K562 (cell line): Measurements from ENCODE around the gene PRUNE1. TPM values are rescaled to one million over a fixed set of nuclear protein-coding genes. Genes with fewer than 3 reads are reported as not detected.
A peak's percentile ranks its signal among the peaks of the same experiment; 100 is the strongest.

ENCODE experiments used
- ATAC-seq: fragments of 200-7000 bp; cut with Tn5 transposase; 3 replicates; pipeline ENCODE4 v1.9.1; 2020; ENCODE audit warnings: moderate library complexity
- BruUV-seq: library from RNA; stranded (reverse); fragments of 400-500 nt; replicated peaks from 2 replicates; lab custom pipeline; 2021; lab: Mats Ljungman, UMichigan
- CTCF ChIA-PET: fragments of 300-600 bp; formaldehyde crosslinking; extraction: SDS; loops from one replicate; lab custom pipeline; 2021; ENCODE audit warnings: low intra/inter-chr PET ratio; lab: Yijun Ruan, JAX
- POLR2A ChIA-PET: fragments of 300-600, 350-650 bp; sonication (Branson Sonifier 250); formaldehyde crosslinking; extraction: SDS; loops from one replicate; lab custom pipeline; 2021; ENCODE audit warnings: antibody characterized with exemption, inconsistent platforms; lab: Yijun Ruan, JAX
- DNase-seq, 4 experiments: peaks; one replicate each; pipeline versions ENCODE4 v3.0.0 to v3.0.0-alpha.2; 2011 to 2018; ENCODE audit warnings: low spot score in 3 of 4, mixed read lengths in 3 of 4; ENCODE audit errors: extremely low read depth in 1 of 4
- FAIRE-seq: peaks from 2 replicates; lab custom pipeline; 2011; peaks lifted over from hg19 to GRCh38; lab: Jason Lieb, UNC
- H2AFZ ChIP-seq: 2 replicates; pipeline ENCODE4 v1.6.0; 2011; ENCODE audit warnings: low read depth, low read length, control low read depth, inconsistent platforms
- H3K27ac ChIP-seq: fragments of 200-600 bp; 3 replicates; pipeline ENCODE4 v1.8.0; 2011; ENCODE audit warnings: low read depth, mild to moderate bottlenecking, control low read depth, inconsistent platforms, low read length, moderate library complexity, mixed read lengths; ENCODE audit errors: extremely low read depth
- H3K27me3 ChIP-seq, 2 experiments: fragments of 300-600 bp in 1 of 2; 2 replicates in 1 of 2; 3 replicates in 1 of 2; pipeline versions ENCODE4 v1.6.0 to v1.8.0; 2011; ENCODE audit warnings: inconsistent platforms in 2 of 2, low read length in 2 of 2, mild to moderate bottlenecking in 1 of 2, mixed read lengths in 1 of 2, moderate library complexity in 1 of 2; ENCODE audit not compliant: control insufficient read depth in 2 of 2, insufficient read depth in 2 of 2
- H3K36me3 ChIP-seq: fragments of 300-600 bp; 3 replicates; pipeline ENCODE4 v1.8.0; 2011; ENCODE audit warnings: mild to moderate bottlenecking, low read length, inconsistent platforms; ENCODE audit not compliant: control insufficient read depth, insufficient read depth
- H3K4me1 ChIP-seq, 2 experiments: fragments of 200-600 bp in 1 of 2; replicated peaks in 1 of 2; 2 replicates in 1 of 2; 3 replicates in 1 of 2; pipeline versions ENCODE4 v1.5.1 to v1.8.0; 2011; ENCODE audit warnings: inconsistent platforms in 2 of 2, low read length in 2 of 2, mild to moderate bottlenecking in 1 of 2, mixed read lengths in 1 of 2, moderate library complexity in 1 of 2; ENCODE audit not compliant: control insufficient read depth in 2 of 2, insufficient read depth in 2 of 2
- H3K4me2 ChIP-seq: 2 replicates; pipeline ENCODE4 v1.6.1; 2011; ENCODE audit warnings: low read length, control low read depth, inconsistent platforms, mixed read lengths; ENCODE audit not compliant: insufficient read depth
- H3K4me3 ChIP-seq: fragments of 200-600 bp; sonication (generic), shearing (Covaris generic); 2 replicates; pipeline ENCODE4 v1.5.1; 2016; ENCODE audit warnings: control low read depth, inconsistent platforms
- H3K79me2 ChIP-seq: fragments of 200-600 bp; 3 replicates; pipeline ENCODE4 v1.8.0; 2011; ENCODE audit warnings: low read length, inconsistent platforms; ENCODE audit not compliant: control insufficient read depth, insufficient read depth
- H3K9ac ChIP-seq, 2 experiments: 2 replicates each; pipeline versions ENCODE4 v1.6.0 to v1.6.1; 2011; ENCODE audit warnings: low read depth in 2 of 2, low read length in 2 of 2, control low read depth in 1 of 2, inconsistent platforms in 1 of 2, mild to moderate bottlenecking in 1 of 2, mixed read lengths in 1 of 2; ENCODE audit not compliant: insufficient read depth in 1 of 2
- H3K9me1 ChIP-seq: one replicate; pipeline ENCODE4 v1.6.0; 2011; ENCODE audit warnings: inconsistent platforms, mild to moderate bottlenecking, low read length, moderate library complexity; ENCODE audit not compliant: control insufficient read depth, insufficient read depth
- H3K9me3 ChIP-seq: replicated peaks from 2 replicates; pipeline ENCODE4 v1.5.1; 2011; ENCODE audit warnings: low read depth, low read length, inconsistent platforms; ENCODE audit not compliant: control insufficient read depth, insufficient read depth
- H4K20me1 ChIP-seq: replicated peaks from 2 replicates; pipeline ENCODE4 v1.6.1; 2011; ENCODE audit warnings: low read length, inconsistent platforms, mixed read lengths; ENCODE audit not compliant: control insufficient read depth, insufficient read depth
- EGR1 ChIP-seq: fragments of 450-650 bp; conservative IDR thresholded peaks from 2 replicates; pipeline ENCODE4 v1.6.1; 2017; ENCODE audit warnings: mild to moderate bottlenecking
- HMGN3 ChIP-seq: IDR thresholded peaks from 2 replicates; pipeline ENCODE4 v1.6.1; 2011; ENCODE audit warnings: borderline replicate concordance, low read depth, mild to moderate bottlenecking, mixed read lengths, low read length; ENCODE audit not compliant: insufficient read length; ENCODE audit errors: extremely low read depth
- HNRNPL ChIP-seq: fragments of 200-400 bp; formaldehyde crosslinking; IDR thresholded peaks from 2 replicates; pipeline ENCODE4 v1.6.1; 2017; ENCODE audit warnings: low read depth, mild to moderate bottlenecking, low read length
- LEF1 ChIP-seq: fragments of 450-650 bp; IDR thresholded peaks from 2 replicates; pipeline ENCODE4 v1.6.1; 2016; ENCODE audit warnings: mild to moderate bottlenecking
- NELFE ChIP-seq: IDR thresholded peaks from 2 replicates; pipeline ENCODE4 v1.6.1; 2011; ENCODE audit warnings: mild to moderate bottlenecking; ENCODE audit not compliant: insufficient read depth, insufficient read length
- NFATC3 ChIP-seq: fragments of 450-650 bp; IDR thresholded peaks from 2 replicates; pipeline ENCODE4 v1.6.1; 2017; ENCODE audit warnings: mild to moderate bottlenecking
- NUFIP1 ChIP-seq: fragments of 450-650 bp; IDR thresholded peaks from 2 replicates; pipeline ENCODE4 v1.6.1; 2018; ENCODE audit not compliant: partially characterized antibody
- PHF20 ChIP-seq: fragments of 450-650 bp; IDR thresholded peaks from 2 replicates; pipeline ENCODE4 v1.6.1; 2018; ENCODE audit not compliant: partially characterized antibody
- POLR2B ChIP-seq: fragments of 450-650 bp; IDR thresholded peaks from 2 replicates; pipeline ENCODE4 v1.6.1; 2018; ENCODE audit warnings: low read depth; ENCODE audit not compliant: partially characterized antibody
- RUNX1 ChIP-seq: sonication (generic); IDR thresholded peaks from 2 replicates; pipeline ENCODE4 v1.6.1; 2016; ENCODE audit warnings: antibody characterized with exemption, low read depth
- SMARCE1 ChIP-seq: fragments of 450-650 bp; IDR thresholded peaks from 2 replicates; pipeline ENCODE4 v1.7.1; 2016; ENCODE audit warnings: mild to moderate bottlenecking
- SREBF1 ChIP-seq: fragments of 150-350 bp; IDR thresholded peaks from 2 replicates; pipeline ENCODE4 v1.6.1; 2014; ENCODE audit warnings: antibody characterized with exemption, low read depth, low read length, borderline replicate concordance
- ZSCAN29 ChIP-seq: fragments of 450-650 bp; IDR thresholded peaks from 2 replicates; pipeline ENCODE4 v1.6.1; 2017
- ZZZ3 ChIP-seq: fragments of 450-650 bp; IDR thresholded peaks from 2 replicates; pipeline ENCODE4 v1.6.1; 2016; ENCODE audit warnings: antibody characterized with exemption, mild to moderate bottlenecking, moderate library complexity
- WGBS: fragments of 100-300 bp; shearing (Covaris generic); methylation state at CpG from one replicate; pipeline ENCODE4 v1.1.6; 2016; ENCODE audit warnings: low coverage, mixed read lengths; ENCODE audit not compliant: insufficient coverage; ENCODE audit errors: missing lambda C conversion rate; 5-methylcytosine and 5-hydroxymethylcytosine counted together
- in situ Hi-C: fragments of 300-500 bp; cut with MboI; formaldehyde crosslinking; loops from 4 replicates; pipeline ENCODE4 v1.15.0; 2018; ENCODE audit warnings: inconsistent platforms, mixed read lengths
- intact Hi-C: fragments of 100-400 bp; cut with micrococcal nuclease; formaldehyde crosslinking; loops from 2 replicates; pipeline ENCODE4 v1.14.2; 2022
- polyA plus RNA-seq, 8 experiments: library from polyadenylated mRNA; depleted of rRNA in 4 of 8; stranded (reverse) in 5 of 8; unstranded in 3 of 8; fragments of >200 nt; fragmentation: Nextera tagmentation in 2 of 8; fragmentation: Illumina TruSeq in 1 of 8; extraction: Ambion mirVana in 2 of 8; extraction: Trizol in 1 of 8; gene quantifications; 2 replicates each; pipeline versions ENCODE4 v1.2.1 to v1.2.3, GENCODE V29; 2011 to 2014; ENCODE audit warnings: inconsistent platforms in 1 of 8, missing spikeins in 1 of 8
- total RNA-seq, 7 experiments: library from RNA; depleted of rRNA in 6 of 7; stranded (reverse); fragments of >200 nt in 6 of 7; fragmentation: Illumina TruSeq in 2 of 7; extraction: Trizol in 2 of 7; gene quantifications; 2 replicates each; pipeline versions ENCODE4 v1.2.1 to v1.2.3, GENCODE V29; 2011 to 2021; ENCODE audit warnings: low replicate concordance in 1 of 7
- TF ChIP-seq, protein P1 (sequence below): sonication (generic); formaldehyde crosslinking; IDR thresholded peaks from 2 replicates; pipeline ENCODE4 v1.8.0; 2022; ENCODE audit warnings: mild to moderate bottlenecking, missing genetic modification reagents
- TF ChIP-seq, protein P2 (sequence below): sonication (generic); formaldehyde crosslinking; IDR thresholded peaks from 2 replicates; pipeline ENCODE4 v1.8.1; 2022; ENCODE audit warnings: missing genetic modification reagents
- TF ChIP-seq, protein P3 (sequence below), 3 experiments: fragments of 200-800 bp in 1 of 3; sonication (Bioruptor generic) in 1 of 3; sonication (generic) in 1 of 3; formaldehyde crosslinking in 1 of 3; IDR thresholded peaks; 2 replicates each; pipeline versions ENCODE4 v1.6.1 to v1.8.0; 2016 to 2022; ENCODE audit warnings: mild to moderate bottlenecking in 2 of 3, missing compliant biosample characterization in 2 of 3, missing genetic modification characterization in 2 of 3, missing genetic modification reagents in 1 of 3

Gene PRUNE1
- total and polyA plus RNA-seq, 9 of the 15 experiments (the other 6 are each of a cell fraction or from before 2014, with no cell fraction given), result 16.7 to 48.3 (median 26.2) TPM

DNA sequence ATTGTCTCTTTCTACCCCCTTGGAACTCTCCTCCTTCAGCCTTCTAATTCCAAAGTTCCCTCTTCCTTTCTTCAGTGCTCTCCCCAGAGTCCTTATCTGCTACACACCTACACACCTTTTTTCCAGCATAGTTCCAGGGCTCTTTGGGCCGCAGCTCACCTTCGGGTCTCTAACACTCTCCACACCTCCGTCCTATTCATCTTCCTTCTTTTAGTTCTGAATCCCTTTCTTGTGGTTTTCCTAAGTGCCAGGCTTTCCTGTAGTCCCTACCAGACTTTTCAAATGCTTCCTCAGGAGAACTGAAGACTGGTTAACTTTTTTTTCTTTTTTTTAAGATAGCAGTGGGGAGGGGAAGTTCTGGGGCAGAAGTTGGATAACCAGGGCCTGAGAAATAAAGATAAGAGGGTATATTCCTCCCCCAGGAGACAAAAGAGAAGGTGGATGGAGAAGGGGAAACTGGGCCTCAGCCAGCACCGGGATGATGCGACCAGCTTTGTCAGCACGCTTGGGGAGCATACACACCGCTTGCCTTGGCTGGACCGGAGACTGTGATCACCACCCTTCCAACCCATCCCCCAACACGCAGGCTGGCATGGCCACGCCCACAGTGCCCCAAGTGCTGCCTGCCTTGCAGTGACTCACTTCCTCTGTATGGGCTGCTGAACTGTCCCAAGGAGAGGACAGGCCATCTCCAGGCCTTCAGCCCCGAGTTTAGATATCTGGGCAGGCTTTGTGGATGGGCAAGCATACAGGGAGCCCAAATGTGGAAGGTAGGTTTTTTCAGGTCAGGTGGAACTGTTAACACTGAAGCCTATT, 31.2 kb upstream of the PRUNE1 start:
- Histone ChIP-seq H3K27me3 (no peaks in the 10 kb centered on the region), H3K79me2 (peaks cover 48% of the 10 kb centered on the region), H2AFZ (peak overlapping the region; percentile 73), H3K4me1 (peaks cover 50 to 64% of the 10 kb centered on the region in 2 experiments), H3K4me2 (peak overlapping the region; percentile 93), H3K9ac (peak overlapping the region; percentile 87 to 88), H3K4me3 (peak overlapping the region; percentile 63), H3K9me1 (no peaks in the 10 kb centered on the region), H3K36me3 (peaks cover 9% of the 10 kb centered on the region; the same call in 2 of the 3 replicates), H4K20me1 (peaks cover 14% of the 10 kb centered on the region), H3K9me3 (no peaks in the 10 kb centered on the region), H3K27ac (peak overlapping the region; percentile 95)
- in situ Hi-C loops (no loop called here), intact Hi-C loops (loop anchor here (5.0 to 10.0 kb wide), 3 partner anchors 362 to 430 kb away; partner anchors contain the start of gene ADAMTSL4)
- FAIRE-seq (peak; percentile 99), ATAC-seq (peak; percentile 40), DNase-seq (peak; percentile 82 to 95 (median 87))
- ChIA-PET CTCF (interaction anchor here (0.7 kb wide), 1 partner anchor 54 kb away, joined by 5 read pairs; no protein-coding TSS in a partner anchor), POLR2A (interaction anchor here (0.6 to 4.3 kb wide), 14 partner anchors 8 to 721 kb away, joined by 3 to 58 read pairs (median 4); partner anchors contain the start of genes ARNT, GABPB2 and MINDY1)
- WGBS, result under 1% methylated on average over 11 of the region's 11 CpGs
- TSS peak; percentile 46 for BruUV-seq
- TF ChIP-seq, protein P1, sequence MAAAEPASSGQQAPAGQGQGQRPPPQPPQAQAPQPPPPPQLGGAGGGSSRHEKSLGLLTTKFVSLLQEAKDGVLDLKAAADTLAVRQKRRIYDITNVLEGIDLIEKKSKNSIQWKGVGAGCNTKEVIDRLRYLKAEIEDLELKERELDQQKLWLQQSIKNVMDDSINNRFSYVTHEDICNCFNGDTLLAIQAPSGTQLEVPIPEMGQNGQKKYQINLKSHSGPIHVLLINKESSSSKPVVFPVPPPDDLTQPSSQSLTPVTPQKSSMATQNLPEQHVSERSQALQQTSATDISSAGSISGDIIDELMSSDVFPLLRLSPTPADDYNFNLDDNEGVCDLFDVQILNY, result no peak
- TF ChIP-seq, protein P2, sequence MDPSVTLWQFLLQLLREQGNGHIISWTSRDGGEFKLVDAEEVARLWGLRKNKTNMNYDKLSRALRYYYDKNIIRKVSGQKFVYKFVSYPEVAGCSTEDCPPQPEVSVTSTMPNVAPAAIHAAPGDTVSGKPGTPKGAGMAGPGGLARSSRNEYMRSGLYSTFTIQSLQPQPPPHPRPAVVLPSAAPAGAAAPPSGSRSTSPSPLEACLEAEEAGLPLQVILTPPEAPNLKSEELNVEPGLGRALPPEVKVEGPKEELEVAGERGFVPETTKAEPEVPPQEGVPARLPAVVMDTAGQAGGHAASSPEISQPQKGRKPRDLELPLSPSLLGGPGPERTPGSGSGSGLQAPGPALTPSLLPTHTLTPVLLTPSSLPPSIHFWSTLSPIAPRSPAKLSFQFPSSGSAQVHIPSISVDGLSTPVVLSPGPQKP (CRISPR knock-in tag), result no peak
- TF ChIP-seq POLR2B, result peak; percentile 19
- 0 out of 2 replicates have a peak, but pooled peaks have one; percentile 69 for TF ChIP-seq RUNX1
- no peak for TF ChIP-seq NUFIP1
- peak; percentile 71 for TF ChIP-seq HMGN3
- TF ChIP-seq ZZZ3, result no peak
- TF ChIP-seq HNRNPL, result peak; percentile 62; the same call in 1 of the 2 replicates
- TF ChIP-seq EGR1, result peak; percentile 43
- no peak for TF ChIP-seq ZSCAN29
- TF ChIP-seq PHF20, result no peak
- TF ChIP-seq, protein P3, sequence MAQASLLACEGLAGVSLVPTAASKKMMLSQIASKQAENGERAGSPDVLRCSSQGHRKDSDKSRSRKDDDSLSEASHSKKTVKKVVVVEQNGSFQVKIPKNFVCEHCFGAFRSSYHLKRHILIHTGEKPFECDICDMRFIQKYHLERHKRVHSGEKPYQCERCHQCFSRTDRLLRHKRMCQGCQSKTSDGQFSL (CRISPR knock-in tag; IDR thresholded peaks at IDR 0.05), result no peak
- TF ChIP-seq, protein P3 (tag; IDR thresholded peaks at IDR 0.05), result peak in 1 of 2 experiments; percentile 33; a peak in 1 of 4 replicates
- no peak for TF ChIP-seq SREBF1
- peak; percentile 73 for TF ChIP-seq NFATC3
- TF ChIP-seq LEF1, result peak; percentile 95
- peak; percentile 96 for TF ChIP-seq SMARCE1
- TF ChIP-seq NELFE, result no peak
